ENCODE data around the gene CD44.

GRCh38 chr11:35265755-35266454 is 126.9 kb downstream of the CD44 start:
- TF ChIP-seq CTCF (IDR thresholded peaks at IDR 0.05) (no peak), POLR2A (IDR thresholded peaks at IDR 0.05) (no peak)

Data from uterus (tissue), 2 donors.